ENCODE results near the gene PSORS1C2.

PSORS1C2 gene

DNA sequence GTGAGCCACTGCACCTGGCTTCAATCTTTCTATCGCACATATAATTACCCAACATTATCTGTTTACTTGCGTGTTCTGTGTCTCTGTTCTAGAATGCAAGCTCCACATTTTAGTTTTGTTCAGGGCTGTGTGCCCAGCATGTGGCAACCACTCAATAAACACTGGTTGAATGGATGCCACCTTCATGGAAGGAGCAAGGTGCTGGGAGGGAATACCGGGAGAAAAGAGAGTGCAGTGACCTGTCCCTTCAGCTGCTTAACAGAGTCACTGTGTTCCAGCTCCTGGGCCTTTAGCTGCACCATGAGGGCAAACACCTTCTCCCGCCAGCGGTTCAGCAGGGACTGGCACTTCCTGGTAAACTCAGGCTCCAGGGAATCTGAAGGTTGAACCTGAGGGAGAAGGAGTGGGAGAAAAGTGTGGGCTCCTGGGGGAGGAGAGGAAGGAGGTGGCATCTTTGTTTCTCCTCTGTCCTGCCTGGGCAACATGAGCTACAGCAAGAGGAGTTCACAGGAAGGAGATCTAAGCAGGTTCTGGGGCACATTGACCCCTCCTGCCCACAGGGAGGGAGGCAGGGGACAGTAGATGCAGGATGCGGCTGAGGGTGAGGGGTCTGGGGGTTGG is 11.1 kb upstream of the PSORS1C2 start:
- Histone ChIP-seq H3K27ac (ENCODE audit: low read depth, low read length) (no peak overlapping the region), H3K4me3 (ENCODE audit: insufficient read depth, low read length, poor library complexity, severe bottlenecking) (no peak overlapping the region), H3K79me2 (ENCODE audit: insufficient read depth, low read length) (no peaks in the 10 kb centered on the region), H3K9ac (ENCODE audit: low read length) (no peak overlapping the region), H3K27me3 (ENCODE audit: low read length) (no peaks in the 10 kb centered on the region), H3K9me2 (replicated peaks; ENCODE audit: insufficient read depth, low read length) (no peaks in the 10 kb centered on the region), H2AFZ (ENCODE audit: low read depth, low read length, severe bottlenecking) (no peak overlapping the region), H3K4me2 (ENCODE audit: low read depth, low read length, poor library complexity, severe bottlenecking) (no peak overlapping the region), H4K20me1 (ENCODE audit: low read depth, low read length) (no peaks in the 10 kb centered on the region), H3K36me3 (ENCODE audit: low read length) (peaks cover 4% of the 10 kb centered on the region; the same call in 1 of the 2 replicates), H3K9me3 (ENCODE audit: insufficient read depth, low read length) (no peaks in the 10 kb centered on the region), H3F3A (ENCODE audit: insufficient read depth) (no peaks in the 10 kb centered on the region)
- TF ChIP-seq, protein P1, sequence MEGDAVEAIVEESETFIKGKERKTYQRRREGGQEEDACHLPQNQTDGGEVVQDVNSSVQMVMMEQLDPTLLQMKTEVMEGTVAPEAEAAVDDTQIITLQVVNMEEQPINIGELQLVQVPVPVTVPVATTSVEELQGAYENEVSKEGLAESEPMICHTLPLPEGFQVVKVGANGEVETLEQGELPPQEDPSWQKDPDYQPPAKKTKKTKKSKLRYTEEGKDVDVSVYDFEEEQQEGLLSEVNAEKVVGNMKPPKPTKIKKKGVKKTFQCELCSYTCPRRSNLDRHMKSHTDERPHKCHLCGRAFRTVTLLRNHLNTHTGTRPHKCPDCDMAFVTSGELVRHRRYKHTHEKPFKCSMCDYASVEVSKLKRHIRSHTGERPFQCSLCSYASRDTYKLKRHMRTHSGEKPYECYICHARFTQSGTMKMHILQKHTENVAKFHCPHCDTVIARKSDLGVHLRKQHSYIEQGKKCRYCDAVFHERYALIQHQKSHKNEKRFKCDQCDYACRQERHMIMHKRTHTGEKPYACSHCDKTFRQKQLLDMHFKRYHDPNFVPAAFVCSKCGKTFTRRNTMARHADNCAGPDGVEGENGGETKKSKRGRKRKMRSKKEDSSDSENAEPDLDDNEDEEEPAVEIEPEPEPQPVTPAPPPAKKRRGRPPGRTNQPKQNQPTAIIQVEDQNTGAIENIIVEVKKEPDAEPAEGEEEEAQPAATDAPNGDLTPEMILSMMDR (IDR thresholded peaks at IDR 0.05; ENCODE audit: insufficient read depth, low read length, poor library complexity, severe bottlenecking) = no peak
- TF ChIP-seq EZH2phosphoT487 (conservative IDR thresholded peaks at IDR 0.05; ENCODE audit: low read length) = no peak

DNA sequence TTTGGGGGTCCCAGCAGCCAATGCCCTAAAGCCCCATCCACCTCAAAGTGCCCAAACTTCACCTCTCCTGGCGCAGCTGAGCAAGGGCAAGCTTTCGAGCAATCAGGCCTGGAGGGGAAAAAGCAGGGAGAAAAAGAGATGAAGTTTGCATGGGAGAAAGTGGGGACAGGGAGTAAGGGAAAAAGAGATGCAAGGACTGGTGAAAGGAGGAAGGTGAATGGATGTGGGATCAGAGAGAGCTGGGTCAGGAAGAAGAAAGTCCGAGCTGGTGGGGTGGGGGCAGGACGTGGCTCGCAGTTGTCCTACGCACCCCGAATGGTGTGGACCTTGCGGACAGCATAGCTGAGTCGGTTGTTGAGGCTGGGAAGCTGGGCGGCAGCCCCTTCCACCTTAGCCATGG is 6.5 kb upstream of the PSORS1C2 start:
- H4K20me1 ChIP-seq (ENCODE audit: low read depth, low read length) = no peaks in the 10 kb centered on the region
- H3K4me3 ChIP-seq (ENCODE audit: insufficient read depth, low read length, poor library complexity, severe bottlenecking) = no peak overlapping the region
- H3K4me2 ChIP-seq (ENCODE audit: low read depth, low read length, poor library complexity, severe bottlenecking) = no peak overlapping the region
- no peaks in the 10 kb centered on the region for H3K27me3 ChIP-seq (ENCODE audit: low read length)
- no peaks in the 10 kb centered on the region for H3F3A ChIP-seq (ENCODE audit: insufficient read depth)
- no peak overlapping the region for H2AFZ ChIP-seq (ENCODE audit: low read depth, low read length, severe bottlenecking)
- H3K9ac ChIP-seq (ENCODE audit: low read length) = no peak overlapping the region
- no peaks in the 10 kb centered on the region for H3K9me2 ChIP-seq (replicated peaks; ENCODE audit: insufficient read depth, low read length)
- TF ChIP-seq, protein P1 (IDR thresholded peaks at IDR 0.05; ENCODE audit: insufficient read depth, low read length, poor library complexity, severe bottlenecking) = no peak
- no peak for TF ChIP-seq EZH2phosphoT487 (conservative IDR thresholded peaks at IDR 0.05; ENCODE audit: low read length)
- no peaks in the 10 kb centered on the region for H3K79me2 ChIP-seq (ENCODE audit: insufficient read depth, low read length)
- no peaks in the 10 kb centered on the region for H3K9me3 ChIP-seq (ENCODE audit: insufficient read depth, low read length)
- no peak overlapping the region for H3K27ac ChIP-seq (ENCODE audit: low read depth, low read length)
- H3K36me3 ChIP-seq (ENCODE audit: low read length) = no peaks in the 10 kb centered on the region

DNA sequence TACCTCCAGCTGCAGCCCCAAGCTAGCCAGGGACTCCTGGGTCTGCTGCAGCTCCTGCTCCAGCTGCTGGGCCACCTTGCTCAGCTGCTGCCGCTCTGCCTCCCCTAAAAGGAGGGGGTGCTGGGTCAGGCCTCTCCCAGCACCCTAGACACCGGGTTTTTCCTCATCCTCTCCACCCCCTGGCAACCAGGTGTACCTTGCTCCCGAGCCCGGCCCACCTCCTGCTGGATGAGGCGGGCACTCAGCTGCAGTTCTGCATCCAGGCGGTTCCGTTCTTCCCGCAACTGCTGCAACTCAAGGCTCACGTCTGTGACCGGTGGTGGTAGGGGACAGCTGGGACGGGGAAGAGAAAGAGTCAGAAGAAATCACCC is 6.1 kb upstream of the PSORS1C2 start:
- H3K36me3 ChIP-seq (ENCODE audit: low read length) = no peaks in the 10 kb centered on the region
- no peaks in the 10 kb centered on the region for H3K79me2 ChIP-seq (ENCODE audit: insufficient read depth, low read length)
- H3K27me3 ChIP-seq (ENCODE audit: low read length) = no peaks in the 10 kb centered on the region
- H3K4me3 ChIP-seq (ENCODE audit: insufficient read depth, low read length, poor library complexity, severe bottlenecking) = no peak overlapping the region
- H3K27ac ChIP-seq (ENCODE audit: low read depth, low read length) = no peak overlapping the region
- H3K9me3 ChIP-seq (ENCODE audit: insufficient read depth, low read length) = no peaks in the 10 kb centered on the region
- H4K20me1 ChIP-seq (ENCODE audit: low read depth, low read length) = no peaks in the 10 kb centered on the region
- TF ChIP-seq EZH2phosphoT487 (conservative IDR thresholded peaks at IDR 0.05; ENCODE audit: low read length) = no peak
- TF ChIP-seq, protein P1 (IDR thresholded peaks at IDR 0.05; ENCODE audit: insufficient read depth, low read length, poor library complexity, severe bottlenecking) = no peak
- no peaks in the 10 kb centered on the region for H3F3A ChIP-seq (ENCODE audit: insufficient read depth)
- no peak overlapping the region for H3K9ac ChIP-seq (ENCODE audit: low read length)
- H3K9me2 ChIP-seq (replicated peaks; ENCODE audit: insufficient read depth, low read length) = no peaks in the 10 kb centered on the region
- no peak overlapping the region for H3K4me2 ChIP-seq (ENCODE audit: low read depth, low read length, poor library complexity, severe bottlenecking)
- H2AFZ ChIP-seq (ENCODE audit: low read depth, low read length, severe bottlenecking) = no peak overlapping the region

Data from SU-DHL-6 (cell line).